Stimulated activated CD4-positive, alpha-beta T cell treated with anti-CD3 and anti-CD28 coated beads, Interleukin-12 subunit alpha, Interleukin-12 subunit beta, amount 100 ng/mL, for 4 hours (primary cell): Measurements from ENCODE around the gene CHPF2.

Experiments
- DNase-seq: peaks from one replicate; pipeline ENCODE4 v3.0.0-alpha.2; 2020

The CHPF2 gene

GRCh38 chr7:151269511-151269910 is 37.2 kb downstream of the CHPF2 start:
- DNase-seq = no peak

DNA sequence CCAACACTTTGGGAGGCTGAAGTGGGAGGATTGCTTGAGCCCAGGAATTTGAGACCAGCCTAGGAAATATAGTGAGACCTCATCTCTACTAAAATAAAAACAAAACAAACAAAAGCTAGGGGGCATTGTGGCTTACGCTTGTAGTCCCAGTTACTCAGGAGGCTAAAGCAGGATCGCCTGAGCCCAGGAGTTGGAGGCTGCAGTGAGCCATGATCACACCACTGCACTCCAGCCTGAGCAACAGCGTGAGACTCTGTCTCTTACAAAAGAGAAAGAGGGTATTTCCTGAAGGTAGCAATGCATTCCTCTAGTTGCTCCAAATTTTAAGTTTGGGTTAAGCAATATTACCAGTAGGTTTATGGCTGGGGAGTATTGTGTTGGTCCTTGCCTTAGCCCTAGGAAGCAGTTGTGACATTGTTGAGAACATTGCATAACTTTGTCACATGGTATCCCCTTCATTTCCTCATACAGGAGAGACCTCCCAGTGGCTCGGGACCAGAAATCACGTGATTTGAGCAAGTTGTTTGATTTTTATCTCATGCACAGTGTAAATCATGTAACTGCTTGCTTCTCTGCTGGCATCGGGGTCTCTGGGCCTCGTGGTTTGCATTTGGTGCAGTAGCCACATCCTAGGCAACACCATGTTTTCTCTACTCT is 39.5 kb downstream of the CHPF2 start:
- DNase-seq = no peak

GRCh38 chr7:151272405-151272804 is 40.1 kb downstream of the CHPF2 start:
- DNase-seq = no peak

GRCh38 chr7:151272877-151273276 is 40.6 kb downstream of the CHPF2 start:
- no peak for DNase-seq

- DNase-seq = no peak
Measured at GRCh38 chr7:151273651-151274390, 41.5 kb downstream of the CHPF2 start.

- no peak for DNase-seq
Measured at GRCh38 chr7:151274396-151274795, 42.1 kb downstream of the CHPF2 start.

DNA sequence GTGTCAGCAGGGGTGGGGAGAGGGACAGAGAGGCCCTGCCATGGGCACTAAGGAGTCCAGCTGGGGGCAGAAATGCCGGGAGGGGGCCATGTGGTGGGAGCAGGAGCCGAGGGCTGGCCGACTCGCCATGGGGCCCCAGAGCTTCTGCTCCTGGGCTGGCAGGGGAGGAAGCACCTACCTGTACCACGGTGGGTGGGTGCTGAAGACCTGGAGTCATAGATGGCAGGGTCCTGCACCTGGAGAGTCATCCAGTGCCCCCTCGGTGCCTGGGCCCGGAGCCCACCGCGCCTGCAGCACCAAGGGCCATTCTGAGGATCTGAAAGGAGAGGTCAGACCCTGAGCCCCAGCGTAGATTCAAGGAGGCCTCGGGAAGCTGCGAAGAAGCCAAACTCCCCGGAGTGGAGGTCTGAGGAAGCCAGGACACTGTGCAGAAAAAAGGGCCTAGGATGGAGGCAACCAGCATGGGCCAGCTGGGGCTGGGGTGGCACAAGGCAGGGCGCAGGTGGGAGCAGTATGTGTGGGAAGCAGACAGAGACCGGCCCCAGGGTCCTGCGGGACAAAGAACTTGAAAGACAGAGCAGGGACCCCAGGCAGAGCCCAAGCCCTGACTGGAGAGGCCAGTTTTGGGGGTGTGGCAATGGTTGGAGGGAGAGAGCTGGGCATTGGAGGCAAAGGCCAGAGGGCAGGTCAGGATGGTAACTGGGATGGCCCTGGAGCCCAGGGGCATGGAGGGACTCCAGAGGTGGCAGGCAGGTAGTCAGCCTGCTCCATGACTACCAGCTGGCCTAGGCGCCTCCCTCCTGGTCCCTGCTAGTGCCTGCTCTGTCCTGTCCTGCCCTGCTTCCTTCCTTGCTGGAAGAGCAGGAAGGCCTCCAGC is 42.9 kb downstream of the CHPF2 start:
- DNase-seq = no peak

DNA sequence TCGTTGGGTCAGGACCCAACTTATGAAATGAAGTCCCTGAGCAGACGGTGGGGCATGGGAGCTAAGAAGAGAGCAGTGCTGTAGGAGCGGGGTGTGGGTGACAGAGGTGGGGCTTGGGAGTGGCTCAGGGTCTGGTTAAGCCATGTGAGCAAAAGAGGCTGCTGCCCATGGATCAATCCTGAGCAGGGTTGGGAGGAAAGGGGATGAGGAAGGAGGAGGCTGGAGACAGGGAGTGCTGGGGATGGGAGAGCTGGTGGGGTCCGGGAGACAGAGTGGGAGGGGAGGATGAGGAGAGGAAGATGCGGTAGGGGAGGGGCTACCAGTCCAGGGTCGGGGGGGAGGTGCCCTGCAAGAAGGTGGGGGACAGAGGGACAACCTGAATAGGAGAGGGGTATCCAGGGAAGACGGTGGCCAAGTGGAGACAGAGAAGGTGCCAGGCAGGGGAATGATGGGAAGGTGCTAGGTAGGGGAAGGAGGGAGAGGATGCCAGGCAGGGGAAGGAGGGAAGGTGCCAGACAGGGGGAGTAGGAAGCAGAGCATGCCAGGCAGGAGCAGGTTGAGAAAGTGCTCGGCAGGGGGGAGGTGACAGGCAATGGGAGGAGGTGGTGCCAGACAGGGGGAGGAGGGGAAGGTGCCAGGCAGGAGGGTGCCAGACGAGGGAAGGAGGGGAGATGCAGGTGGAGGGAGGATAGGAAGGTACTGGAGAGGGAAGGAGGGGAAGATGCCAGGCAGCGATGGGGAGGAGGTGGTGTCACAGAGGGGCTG is 43.7 kb downstream of the CHPF2 start:
- DNase-seq = no peak

DNA sequence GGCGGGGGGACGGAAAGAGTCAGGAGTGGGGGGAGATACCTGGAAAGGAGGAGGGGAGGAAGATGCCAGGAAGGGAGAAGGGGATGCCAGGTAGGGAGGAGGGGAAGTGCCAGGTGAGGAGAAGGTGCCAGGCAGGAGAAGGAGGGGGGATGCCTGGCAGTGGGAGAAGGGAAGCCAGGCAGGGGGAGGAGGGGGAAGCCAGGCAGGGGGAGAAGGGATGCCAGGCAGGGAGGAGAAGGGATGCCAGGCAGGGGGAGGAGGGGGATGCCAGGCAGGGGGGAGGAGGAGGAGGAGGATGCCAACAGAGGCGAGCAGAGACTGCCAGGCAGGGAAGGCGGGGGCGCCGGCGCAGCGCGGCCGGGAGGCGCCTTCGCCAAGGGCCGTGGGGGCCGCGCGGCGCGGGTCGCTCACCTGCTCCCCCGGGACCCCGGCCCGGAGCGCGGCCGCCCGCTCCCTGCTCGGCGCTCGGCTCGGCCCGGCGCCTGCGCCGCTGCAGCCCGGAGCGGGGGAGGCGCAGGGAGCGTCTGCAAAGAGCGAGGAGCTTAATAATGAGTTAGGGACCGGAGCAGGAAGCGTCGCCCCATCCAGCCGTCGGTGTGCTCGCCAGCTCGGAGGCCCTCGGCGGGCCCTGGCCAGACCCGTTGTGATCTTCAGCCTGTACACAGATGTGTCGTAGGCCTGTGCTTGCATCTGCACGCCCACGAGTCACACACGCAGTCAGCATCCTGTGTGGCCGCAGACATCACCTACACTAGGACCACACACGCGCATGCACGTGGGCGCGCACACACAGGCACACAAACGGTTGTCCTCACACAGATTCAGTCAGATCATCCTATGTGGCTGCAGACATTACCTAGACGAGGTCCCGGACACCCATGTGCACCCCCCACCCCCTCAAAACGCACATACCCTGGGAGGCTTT is 44.6 kb downstream of the CHPF2 start:
- DNase-seq = peak; percentile 53

GRCh38 chr7:151277631-151278030 is 45.3 kb downstream of the CHPF2 start:
- no peak for DNase-seq

- no peak for DNase-seq
Measured at GRCh38 chr7:151278949-151279348, 46.7 kb downstream of the CHPF2 start.

DNA sequence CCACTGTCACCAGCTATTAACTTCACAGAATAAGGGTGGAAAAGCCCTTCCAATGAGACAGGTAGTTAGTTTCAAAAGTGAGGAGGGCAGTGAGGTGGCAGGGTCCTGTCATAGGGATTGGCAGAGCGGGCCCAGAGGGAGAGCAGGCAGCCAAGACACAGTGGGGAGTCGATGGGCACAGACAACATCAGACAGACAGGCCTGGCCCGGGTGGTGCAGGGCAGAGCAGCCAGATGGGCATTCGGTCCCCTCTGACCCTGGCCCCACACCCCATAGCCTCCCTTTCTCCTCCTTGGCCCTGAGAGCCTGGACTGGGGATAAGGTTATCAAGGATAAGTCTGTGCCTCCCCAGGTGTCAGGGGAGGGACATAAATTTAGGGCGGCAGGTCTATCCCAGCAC is 47.6 kb downstream of the CHPF2 start:
- DNase-seq = no peak

DNA sequence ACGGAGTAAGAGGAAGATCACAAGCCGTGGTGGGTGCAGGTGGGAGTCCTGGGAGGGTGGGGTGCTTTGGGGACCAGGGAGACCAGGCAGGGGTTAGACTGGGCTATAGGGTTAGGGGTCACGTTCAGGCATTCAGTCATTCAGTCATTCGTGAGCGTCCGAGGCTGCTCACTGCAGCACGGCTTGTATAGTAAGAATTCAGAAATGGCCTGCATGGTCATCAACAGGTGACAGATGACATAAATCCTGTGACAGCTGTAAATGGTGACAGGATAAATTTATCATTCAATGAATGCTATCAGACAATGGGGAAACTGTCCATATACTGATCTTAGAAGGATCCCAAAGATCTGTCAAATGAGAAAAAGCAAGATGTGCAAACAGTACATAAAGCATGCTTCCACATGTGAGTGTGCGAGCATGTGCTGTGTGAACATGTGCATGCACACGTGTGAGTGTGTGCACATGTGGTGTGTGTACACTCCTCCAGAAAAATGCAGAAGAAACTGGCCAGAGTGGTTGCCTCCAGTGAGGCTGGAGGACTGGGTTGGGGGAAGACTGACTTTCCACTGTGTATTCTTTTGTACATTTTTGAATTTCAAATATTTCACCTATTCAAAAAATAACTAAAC is 48.2 kb downstream of the CHPF2 start:
- DNase-seq = no peak

DNA sequence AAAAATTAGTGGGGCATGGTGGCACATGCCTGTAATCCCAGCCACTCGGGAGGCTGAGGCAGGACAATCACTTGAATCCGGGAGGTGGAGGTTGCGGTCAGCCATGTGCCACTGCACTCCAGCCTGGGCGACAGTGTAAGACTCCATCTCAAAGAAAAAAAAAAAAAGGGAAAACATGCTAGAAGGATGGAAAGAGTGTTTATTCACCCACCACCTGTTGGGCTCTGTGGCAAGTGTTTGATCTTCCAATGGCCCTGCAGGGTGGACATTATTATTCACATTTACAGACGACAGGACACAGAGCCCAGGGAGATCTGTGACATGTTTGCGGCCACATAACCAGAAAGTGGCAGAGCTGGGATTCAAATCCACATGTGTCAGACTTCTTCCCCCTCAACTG is 49.4 kb downstream of the CHPF2 start:
- DNase-seq = no peak

GRCh38 chr7:151282111-151282510 is 49.8 kb downstream of the CHPF2 start:
- no peak for DNase-seq

- no peak for DNase-seq
Measured at GRCh38 chr7:151283302-151283701, 51.0 kb downstream of the CHPF2 start.

- DNase-seq = no peak
Measured at GRCh38 chr7:151286148-151286547, 53.9 kb downstream of the CHPF2 start.
